ENCODE results near the gene SOHLH1. TPM values are rescaled to one million over a fixed set of nuclear protein-coding genes. Genes with fewer than 3 reads are reported as not detected.

Gene SOHLH1
- polyA plus RNA-seq, 1 of the 3 experiments (the other 2 are of a cell fraction): not detected

- H2AFZ ChIP-seq (ENCODE audit: low read depth): no peak overlapping the region
- no peaks in the 10 kb centered on the region for H3K9me3 ChIP-seq
- ChIA-PET CTCF (no interaction called here), POLR2A (no interaction called here)
- no peaks in the 10 kb centered on the region for H4K20me1 ChIP-seq (ENCODE audit: insufficient read depth)
- H3K27ac ChIP-seq (ENCODE audit: low read depth in 2 of 2, low read length in 1 of 2): no peak overlapping the region
- no peak overlapping the region for H3K9ac ChIP-seq
- 72% methylated on average over 13 of the region's 27 CpGs for WGBS (ENCODE audit: low lambda C conversion rate)
- no peaks in the 10 kb centered on the region for H3K27me3 ChIP-seq (ENCODE audit: insufficient read depth)
- no peaks in the 10 kb centered on the region for H3K79me2 ChIP-seq (ENCODE audit: insufficient read depth)
- no peaks in the 10 kb centered on the region for H3K9me2 ChIP-seq
- H3F3A ChIP-seq (replicated peaks; ENCODE audit: insufficient read depth): no peaks in the 10 kb centered on the region
- no peaks in the 10 kb centered on the region for H3K4me1 ChIP-seq (ENCODE audit: control insufficient read depth in 1 of 2, insufficient read depth in 2 of 2, low read depth in 1 of 2, low read length in 1 of 2)
- TF ChIP-seq TCF12 (IDR thresholded peaks at IDR 0.05) (no peak), CTCF (IDR thresholded peaks at IDR 0.05) (no peak), TEAD4 (IDR thresholded peaks at IDR 0.05; ENCODE audit: borderline replicate concordance, insufficient read depth) (no peak), GATA2 (CRISPR knock-in tag; IDR thresholded peaks at IDR 0.05) (no peak), USF2 (IDR thresholded peaks at IDR 0.05; ENCODE audit: borderline replicate concordance, low read depth, low read length) (no peak), GABPA (IDR thresholded peaks at IDR 0.05; ENCODE audit: low read depth) (no peak), NRF1 (IDR thresholded peaks at IDR 0.05; ENCODE audit: low read depth, low read length) (no peak), CHD2 (IDR thresholded peaks at IDR 0.05; ENCODE audit: low read length, partially characterized antibody) (no peak), SIN3A (IDR thresholded peaks at IDR 0.05; ENCODE audit: borderline replicate concordance, low read depth, low read length) (no peak), MXI1 (IDR thresholded peaks at IDR 0.05; ENCODE audit: low read depth, low read length) (no peak), FOXM1 (IDR thresholded peaks at IDR 0.05; ENCODE audit: low read depth) (no peak), NFIC (IDR thresholded peaks at IDR 0.05; ENCODE audit: borderline replicate concordance) (no peak), JUND (IDR thresholded peaks at IDR 0.05) (no peak), ELF1 (IDR thresholded peaks at IDR 0.05) (no peak)
- TF ChIP-seq, protein P1, sequence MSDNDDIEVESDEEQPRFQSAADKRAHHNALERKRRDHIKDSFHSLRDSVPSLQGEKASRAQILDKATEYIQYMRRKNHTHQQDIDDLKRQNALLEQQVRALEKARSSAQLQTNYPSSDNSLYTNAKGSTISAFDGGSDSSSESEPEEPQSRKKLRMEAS (IDR thresholded peaks at IDR 0.05; ENCODE audit: low read depth): no peak
- TF ChIP-seq, protein P2, sequence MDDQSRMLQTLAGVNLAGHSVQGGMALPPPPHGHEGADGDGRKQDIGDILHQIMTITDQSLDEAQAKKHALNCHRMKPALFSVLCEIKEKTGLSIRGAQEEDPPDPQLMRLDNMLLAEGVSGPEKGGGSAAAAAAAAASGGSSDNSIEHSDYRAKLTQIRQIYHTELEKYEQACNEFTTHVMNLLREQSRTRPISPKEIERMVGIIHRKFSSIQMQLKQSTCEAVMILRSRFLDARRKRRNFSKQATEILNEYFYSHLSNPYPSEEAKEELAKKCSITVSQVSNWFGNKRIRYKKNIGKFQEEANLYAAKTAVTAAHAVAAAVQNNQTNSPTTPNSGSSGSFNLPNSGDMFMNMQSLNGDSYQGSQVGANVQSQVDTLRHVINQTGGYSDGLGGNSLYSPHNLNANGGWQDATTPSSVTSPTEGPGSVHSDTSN (IDR thresholded peaks at IDR 0.05): no peak
- no peaks in the 10 kb centered on the region for H3K36me3 ChIP-seq (replicated peaks in 1 of 2; ENCODE audit: control insufficient read depth in 1 of 2, insufficient read depth in 2 of 2, low read length in 1 of 2)
- H3K4me3 ChIP-seq (ENCODE audit: low read depth in 2 of 2, low read length in 1 of 2): no peak overlapping the region
- no peak for DNase-seq
- no peak overlapping the region for H3K4me2 ChIP-seq
These were observed 35.4 kb upstream of the SOHLH1 start for GRCh38 chr9:135734616-135735144.

All from SK-N-SH (cell line).